ENCODE data around the gene NOLC1. TPM values are rescaled to one million over a fixed set of nuclear protein-coding genes. Genes with fewer than 3 reads are reported as not detected.
"Not testable (repeated sequence)": the region's sequence is repeated elsewhere in the genome, so short reads cannot be mapped to it uniquely, and the experiment has no call there.

NOLC1 gene
- total RNA-seq, 1 donor from 2014 or later: 36.2 TPM

DNA sequence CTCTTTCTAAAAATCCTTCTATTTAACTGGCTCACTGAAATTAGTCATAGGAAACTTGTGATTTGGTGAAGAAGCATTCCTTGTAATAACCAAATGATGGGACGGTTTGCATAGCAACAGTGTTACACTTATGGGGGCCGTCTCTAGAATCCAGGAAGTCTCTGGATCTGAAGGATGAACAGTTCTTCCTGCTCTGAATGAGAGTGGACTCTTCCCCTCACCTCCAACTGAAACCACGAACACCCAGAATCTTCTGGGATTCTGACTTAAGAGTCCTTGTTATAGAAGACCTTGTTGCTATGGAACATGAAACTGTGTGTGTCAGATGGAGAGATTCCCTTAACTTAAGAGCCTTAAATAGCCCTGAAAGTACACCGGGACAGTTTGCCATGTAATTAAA, 23.2 kb downstream of the NOLC1 start:
- no peak for DNase-seq (ENCODE audit: low spot score)
- Mint-ChIP-seq H3K9me3 (ENCODE audit: low read depth) (no peaks in the 10 kb centered on the region), H3K27me3 (ENCODE audit: low read depth) (peaks cover 2% of the 10 kb centered on the region), H3K27ac (ENCODE audit: unreplicated experiment) (no peak overlapping the region), H3K36me3 (ENCODE audit: low read depth) (no peaks in the 10 kb centered on the region), H3K4me1 (ENCODE audit: low read depth) (no peaks in the 10 kb centered on the region), H3K4me3 (ENCODE audit: unreplicated experiment) (no peak overlapping the region)
- TF ChIP-seq, protein P1, sequence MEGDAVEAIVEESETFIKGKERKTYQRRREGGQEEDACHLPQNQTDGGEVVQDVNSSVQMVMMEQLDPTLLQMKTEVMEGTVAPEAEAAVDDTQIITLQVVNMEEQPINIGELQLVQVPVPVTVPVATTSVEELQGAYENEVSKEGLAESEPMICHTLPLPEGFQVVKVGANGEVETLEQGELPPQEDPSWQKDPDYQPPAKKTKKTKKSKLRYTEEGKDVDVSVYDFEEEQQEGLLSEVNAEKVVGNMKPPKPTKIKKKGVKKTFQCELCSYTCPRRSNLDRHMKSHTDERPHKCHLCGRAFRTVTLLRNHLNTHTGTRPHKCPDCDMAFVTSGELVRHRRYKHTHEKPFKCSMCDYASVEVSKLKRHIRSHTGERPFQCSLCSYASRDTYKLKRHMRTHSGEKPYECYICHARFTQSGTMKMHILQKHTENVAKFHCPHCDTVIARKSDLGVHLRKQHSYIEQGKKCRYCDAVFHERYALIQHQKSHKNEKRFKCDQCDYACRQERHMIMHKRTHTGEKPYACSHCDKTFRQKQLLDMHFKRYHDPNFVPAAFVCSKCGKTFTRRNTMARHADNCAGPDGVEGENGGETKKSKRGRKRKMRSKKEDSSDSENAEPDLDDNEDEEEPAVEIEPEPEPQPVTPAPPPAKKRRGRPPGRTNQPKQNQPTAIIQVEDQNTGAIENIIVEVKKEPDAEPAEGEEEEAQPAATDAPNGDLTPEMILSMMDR (IDR thresholded peaks at IDR 0.05): no peak

GRCh38 chr10:102184606-102185005, 32.4 kb downstream of the NOLC1 start:
- Mint-ChIP-seq H3K27me3 (ENCODE audit: low read depth) (peaks cover 3% of the 10 kb centered on the region), H3K36me3 (ENCODE audit: low read depth) (no peaks in the 10 kb centered on the region), H3K9me3 (ENCODE audit: low read depth) (peaks cover 11% of the 10 kb centered on the region), H3K4me1 (ENCODE audit: low read depth) (no peaks in the 10 kb centered on the region), H3K27ac (ENCODE audit: unreplicated experiment) (no peak overlapping the region), H3K4me3 (ENCODE audit: unreplicated experiment) (no peak overlapping the region)
- DNase-seq (ENCODE audit: low spot score): no peak
- TF ChIP-seq, protein P1 (IDR thresholded peaks at IDR 0.05): no peak

GRCh38 chr10:102185272-102185671, 33.1 kb downstream of the NOLC1 start:
- Mint-ChIP-seq H3K9me3 (ENCODE audit: low read depth) (peaks cover 11% of the 10 kb centered on the region), H3K36me3 (ENCODE audit: low read depth) (no peaks in the 10 kb centered on the region), H3K4me1 (ENCODE audit: low read depth) (no peaks in the 10 kb centered on the region), H3K27ac (ENCODE audit: unreplicated experiment) (no peak overlapping the region), H3K27me3 (ENCODE audit: low read depth) (peaks cover 3% of the 10 kb centered on the region), H3K4me3 (ENCODE audit: unreplicated experiment) (no peak overlapping the region)
- TF ChIP-seq, protein P1 (IDR thresholded peaks at IDR 0.05): no peak
- no peak for DNase-seq (ENCODE audit: low spot score)

GRCh38 chr10:102185811-102186527, 33.8 kb downstream of the NOLC1 start:
- Mint-ChIP-seq H3K4me1 (ENCODE audit: low read depth) (no peaks in the 10 kb centered on the region), H3K27me3 (ENCODE audit: low read depth) (peaks cover under 1% of the 10 kb centered on the region), H3K27ac (ENCODE audit: unreplicated experiment) (no peak overlapping the region), H3K4me3 (ENCODE audit: unreplicated experiment) (no peak overlapping the region), H3K9me3 (ENCODE audit: low read depth) (peaks cover 11% of the 10 kb centered on the region), H3K36me3 (ENCODE audit: low read depth) (no peaks in the 10 kb centered on the region)
- DNase-seq (ENCODE audit: low spot score): no peak
- TF ChIP-seq, protein P1 (IDR thresholded peaks at IDR 0.05): no peak

GRCh38 chr10:102188298-102188940, 36.2 kb downstream of the NOLC1 start:
- Mint-ChIP-seq H3K4me3 (ENCODE audit: unreplicated experiment) (no peak overlapping the region), H3K27me3 (ENCODE audit: low read depth) (no peaks in the 10 kb centered on the region), H3K36me3 (ENCODE audit: low read depth) (peaks cover 3% of the 10 kb centered on the region), H3K9me3 (ENCODE audit: low read depth) (peaks cover 20% of the 10 kb centered on the region), H3K27ac (ENCODE audit: unreplicated experiment) (no peak overlapping the region), H3K4me1 (ENCODE audit: low read depth) (no peaks in the 10 kb centered on the region)
- no peak for DNase-seq (ENCODE audit: low spot score)
- TF ChIP-seq, protein P1 (IDR thresholded peaks at IDR 0.05): no peak

GRCh38 chr10:102188941-102189898, 37.0 kb downstream of the NOLC1 start:
- H3K4me1 Mint-ChIP-seq (ENCODE audit: low read depth); DNase-seq (ENCODE audit: low spot score); H3K4me3 Mint-ChIP-seq (ENCODE audit: unreplicated experiment); H3K36me3 Mint-ChIP-seq (ENCODE audit: low read depth); H3K27ac Mint-ChIP-seq (ENCODE audit: unreplicated experiment); H3K27me3 Mint-ChIP-seq (ENCODE audit: low read depth): not testable (repeated sequence)
- H3K9me3 Mint-ChIP-seq (ENCODE audit: low read depth): peaks cover 19% of the 10 kb centered on the region

All from chondrocyte (in vitro differentiated cells).